HepG2 (cell line): ENCODE measurements around the gene DHX8. TPM values are rescaled to one million over a fixed set of nuclear protein-coding genes. Genes with fewer than 3 reads are reported as not detected.

ENCODE experiments used
- ARNT2 ChIP-seq: sonication (generic); formaldehyde crosslinking; IDR thresholded peaks from 2 replicates; pipeline ENCODE4 v1.8.0; 2022; ENCODE audit warnings: mild to moderate bottlenecking, low read depth, missing genetic modification reagents, moderate library complexity
- ATF2 ChIP-seq: sonication (generic); formaldehyde crosslinking; IDR thresholded peaks from 2 replicates; pipeline ENCODE4 v1.4.0; 2020; ENCODE audit warnings: missing genetic modification reagents
- ESRRA ChIP-seq: sonication (generic); formaldehyde crosslinking; IDR thresholded peaks from 2 replicates; pipeline ENCODE4 v1.5.1; 2020; ENCODE audit warnings: mild to moderate bottlenecking, low read depth, missing genetic modification reagents
- MEF2D ChIP-seq: sonication (generic); formaldehyde crosslinking; IDR thresholded peaks from 2 replicates; pipeline ENCODE4 v1.5.1; 2020; ENCODE audit warnings: mild to moderate bottlenecking, missing genetic modification reagents
- MIXL1 ChIP-seq: IDR thresholded peaks from 2 replicates; pipeline ENCODE4 v1.6.1; 2016
- PPARG ChIP-seq: conservative IDR thresholded peaks from 2 replicates; pipeline ENCODE4 v1.6.1; 2016; ENCODE audit warnings: missing biosample characterization, missing genetic modification reagents
- PRDM10 ChIP-seq: sonication (generic); formaldehyde crosslinking; IDR thresholded peaks from 2 replicates; pipeline ENCODE4 v1.4.0; 2020; ENCODE audit warnings: low read depth, missing genetic modification reagents
- TBX3 ChIP-seq: fragments of 450-650 bp; IDR thresholded peaks from 2 replicates; pipeline ENCODE4 v1.6.1; 2017; ENCODE audit warnings: antibody characterized with exemption, mild to moderate bottlenecking, inconsistent platforms, borderline replicate concordance
- ZBTB21 ChIP-seq: sonication (generic); formaldehyde crosslinking; IDR thresholded peaks from 2 replicates; pipeline ENCODE4 v1.4.0; 2020; ENCODE audit warnings: missing genetic modification reagents
- ZBTB26 ChIP-seq: IDR thresholded peaks from 2 replicates; pipeline ENCODE4 v1.6.1; 2016; ENCODE audit warnings: missing compliant biosample characterization, missing genetic modification reagents, borderline replicate concordance
- ZC3H13 ChIP-seq: sonication (generic); formaldehyde crosslinking; IDR thresholded peaks from 2 replicates; pipeline ENCODE4 v1.8.1; 2023; ENCODE audit warnings: mild to moderate bottlenecking, missing genetic modification reagents, moderate library complexity
- ZFP41 ChIP-seq: sonication (generic); formaldehyde crosslinking; IDR thresholded peaks from 2 replicates; pipeline ENCODE4 v1.4.0; 2020; ENCODE audit warnings: mild to moderate bottlenecking, missing genetic modification reagents, borderline replicate concordance
- ZKSCAN8 ChIP-seq: IDR thresholded peaks from 2 replicates; pipeline ENCODE4 v1.6.1; 2016; ENCODE audit warnings: borderline replicate concordance, missing genetic modification reagents, missing compliant biosample characterization
- ZNF12 ChIP-seq: sonication (generic); formaldehyde crosslinking; IDR thresholded peaks from 2 replicates; pipeline ENCODE4 v1.5.0; 2020; ENCODE audit warnings: missing genetic modification reagents
- ZNF121 ChIP-seq: sonication (generic); formaldehyde crosslinking; IDR thresholded peaks from 2 replicates; pipeline ENCODE4 v1.5.0; 2020; ENCODE audit warnings: mild to moderate bottlenecking, missing genetic modification reagents
- ZNF550 ChIP-seq: sonication (generic); formaldehyde crosslinking; IDR thresholded peaks from 2 replicates; pipeline ENCODE4 v1.4.0; 2020; ENCODE audit warnings: mild to moderate bottlenecking, missing genetic modification reagents, borderline replicate concordance
- ZNF790 ChIP-seq: sonication (generic); formaldehyde crosslinking; IDR thresholded peaks from 2 replicates; pipeline ENCODE4 v1.8.0; 2022; ENCODE audit warnings: missing genetic modification reagents, mild to moderate bottlenecking, borderline replicate concordance
- polyA plus RNA-seq, 8 experiments: library from polyadenylated mRNA; depleted of rRNA in 3 of 8; stranded (reverse) in 7 of 8; unstranded in 1 of 8; fragments of >200 nt; fragmentation: Illumina TruSeq in 4 of 8; extraction: Trizol in 4 of 8; gene quantifications; 2 replicates each; pipeline versions ENCODE4 v1.2.1 to v1.2.3, GENCODE V29; 2011 to 2016; ENCODE audit warnings: low read depth in 4 of 8, missing spikeins in 1 of 8, mixed read lengths in 1 of 8; ENCODE audit not compliant: insufficient read depth in 1 of 8
- total RNA-seq, 5 experiments: library from RNA; depleted of rRNA; stranded (reverse); fragments of >200 nt; fragmentation: Illumina TruSeq; extraction: Trizol; gene quantifications; 2 replicates each; pipeline ENCODE4 v1.2.3, GENCODE V29; 2016; ENCODE audit warnings: low read depth in 1 of 5
- TF ChIP-seq, protein P1 (sequence below): sonication (generic); formaldehyde crosslinking; IDR thresholded peaks from 2 replicates; pipeline ENCODE4 v1.9.0; 2021; ENCODE audit warnings: missing genetic modification reagents, mild to moderate bottlenecking, borderline replicate concordance
- TF ChIP-seq, protein P2 (sequence below): sonication (generic); formaldehyde crosslinking; conservative IDR thresholded peaks from 2 replicates; pipeline ENCODE4 v1.4.0; 2020; ENCODE audit warnings: missing genetic modification reagents

The DHX8 gene
- total and polyA plus RNA-seq, 2 of the 13 experiments (the other 11 are each of a cell fraction or from before 2014, with no cell fraction given) = 24.8 to 48.9 TPM

DNA sequence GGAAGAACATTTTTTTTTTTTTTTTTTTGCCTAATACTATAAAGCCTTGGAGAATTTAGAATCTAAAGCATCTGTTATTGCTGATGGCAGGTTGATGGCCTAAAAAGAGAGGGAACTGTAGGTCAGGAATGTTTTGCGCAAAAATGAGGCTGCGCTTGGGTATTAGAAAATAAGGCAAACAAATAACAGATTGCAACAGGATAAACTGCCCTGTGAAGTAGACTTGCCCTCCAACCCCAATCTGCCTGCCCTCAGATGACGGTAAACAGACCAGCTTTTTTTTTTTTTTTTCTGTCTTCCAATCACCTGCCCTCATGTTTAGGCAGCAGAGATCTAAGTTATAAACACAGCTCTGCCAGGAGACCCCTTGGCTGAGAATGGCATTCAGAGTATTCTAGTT lies 3.8 kb upstream of the DHX8 start (continued):
- TF ChIP-seq ZNF12 (CRISPR knock-in tag) = peak; percentile 58; the same call in 1 of the 2 replicates
- TF ChIP-seq ZNF121 = no peak
- TF ChIP-seq MEF2D (CRISPR knock-in tag) = peak; percentile 63; the same call in 1 of the 2 replicates
- 0 out of 2 replicates have a peak, but pooled peaks have one; percentile 32 for TF ChIP-seq ESRRA (CRISPR knock-in tag)
- TF ChIP-seq ARNT2 (CRISPR knock-in tag) = 0 out of 2 replicates have a peak, but pooled peaks have one; percentile 19
- TF ChIP-seq, protein P1, sequence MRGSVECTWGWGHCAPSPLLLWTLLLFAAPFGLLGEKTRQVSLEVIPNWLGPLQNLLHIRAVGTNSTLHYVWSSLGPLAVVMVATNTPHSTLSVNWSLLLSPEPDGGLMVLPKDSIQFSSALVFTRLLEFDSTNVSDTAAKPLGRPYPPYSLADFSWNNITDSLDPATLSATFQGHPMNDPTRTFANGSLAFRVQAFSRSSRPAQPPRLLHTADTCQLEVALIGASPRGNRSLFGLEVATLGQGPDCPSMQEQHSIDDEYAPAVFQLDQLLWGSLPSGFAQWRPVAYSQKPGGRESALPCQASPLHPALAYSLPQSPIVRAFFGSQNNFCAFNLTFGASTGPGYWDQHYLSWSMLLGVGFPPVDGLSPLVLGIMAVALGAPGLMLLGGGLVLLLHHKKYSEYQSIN (CRISPR knock-in tag) = no peak
- peak; percentile 65; the same call in 1 of the 2 replicates for TF ChIP-seq ZKSCAN8 (CRISPR knock-in tag)
- TF ChIP-seq PRDM10 (CRISPR knock-in tag) = peak; percentile 52; the same call in 1 of the 2 replicates
- TF ChIP-seq ZBTB21 (CRISPR knock-in tag) = no peak
- TF ChIP-seq ZNF550 (CRISPR knock-in tag) = no peak
- TF ChIP-seq ZC3H13 (CRISPR knock-in tag) = no peak; the same call in 1 of the 2 replicates
- TF ChIP-seq TBX3 = peak; percentile 81; the same call in 1 of the 2 replicates
- no peak; the same call in 1 of the 2 replicates for TF ChIP-seq ZNF790 (CRISPR knock-in tag)
- peak; percentile 89 for TF ChIP-seq PPARG (CRISPR knock-in tag)
- TF ChIP-seq, protein P2, sequence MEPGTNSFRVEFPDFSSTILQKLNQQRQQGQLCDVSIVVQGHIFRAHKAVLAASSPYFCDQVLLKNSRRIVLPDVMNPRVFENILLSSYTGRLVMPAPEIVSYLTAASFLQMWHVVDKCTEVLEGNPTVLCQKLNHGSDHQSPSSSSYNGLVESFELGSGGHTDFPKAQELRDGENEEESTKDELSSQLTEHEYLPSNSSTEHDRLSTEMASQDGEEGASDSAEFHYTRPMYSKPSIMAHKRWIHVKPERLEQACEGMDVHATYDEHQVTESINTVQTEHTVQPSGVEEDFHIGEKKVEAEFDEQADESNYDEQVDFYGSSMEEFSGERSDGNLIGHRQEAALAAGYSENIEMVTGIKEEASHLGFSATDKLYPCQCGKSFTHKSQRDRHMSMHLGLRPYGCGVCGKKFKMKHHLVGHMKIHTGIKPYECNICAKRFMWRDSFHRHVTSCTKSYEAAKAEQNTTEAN (CRISPR knock-in tag) = 0 out of 2 replicates have a peak, but pooled peaks have one; percentile 67
- peak; percentile 69; the same call in 1 of the 2 replicates for TF ChIP-seq ATF2 (CRISPR knock-in tag)
- TF ChIP-seq ZBTB26 (CRISPR knock-in tag) = 0 out of 2 replicates have a peak, but pooled peaks have one; percentile 26
- TF ChIP-seq ZFP41 (CRISPR knock-in tag) = no peak
- peak; percentile 89 for TF ChIP-seq MIXL1
